ENCODE measurements around the gene C19orf25. TPM values are rescaled to one million over a fixed set of nuclear protein-coding genes. Genes with fewer than 3 reads are reported as not detected.

C19orf25 gene
- total and polyA plus RNA-seq, 9 of the 15 experiments (the other 6 are each of a cell fraction or from before 2014, with no cell fraction given): 0.79 to 96.0 (median 36.1) TPM

- TF ChIP-seq HSF4 (CRISPR knock-in tag; IDR thresholded peaks at IDR 0.05; ENCODE audit: borderline replicate concordance) (no peak), RBFOX2 (IDR thresholded peaks at IDR 0.05; ENCODE audit: low read depth, low read length) (0 out of 2 replicates have a peak, but pooled peaks have one; percentile 21), POLR2G (IDR thresholded peaks at IDR 0.05; ENCODE audit: low read depth, low read length) (0 out of 2 replicates have a peak, but pooled peaks have one; percentile 11)
These were observed 13.0 kb downstream of the C19orf25 start (continued) for GRCh38 chr19:1466018-1466460.

GRCh38 chr19:1465191-1466016, 13.6 kb downstream of the C19orf25 start:
- Histone ChIP-seq H2AFZ (ENCODE audit: low read depth, low read length) (no peak overlapping the region), H4K20me1 (replicated peaks; ENCODE audit: control insufficient read depth, insufficient read depth, low read length) (peaks cover 5% of the 10 kb centered on the region; the same call in 1 of the 2 replicates), H3K27ac (ENCODE audit: extremely low read depth, low read depth, low read length) (no peak overlapping the region), H3K4me3 (no peak overlapping the region), H3K4me2 (ENCODE audit: insufficient read depth, low read length) (no peak overlapping the region), H3K9ac (ENCODE audit: insufficient read depth in 1 of 2, low read depth in 2 of 2, low read length in 2 of 2) (no peak overlapping the region), H3K4me1 (replicated peaks in 1 of 2; ENCODE audit: control insufficient read depth in 2 of 2, insufficient read depth in 2 of 2, low read length in 2 of 2) (peaks cover 0 to 54% of the 10 kb centered on the region in 2 experiments; a peak in 2 of 5 replicates), H3K27me3 (ENCODE audit: control insufficient read depth in 2 of 2, insufficient read depth in 2 of 2, low read length in 2 of 2) (no peaks in the 10 kb centered on the region), H3K79me2 (ENCODE audit: control insufficient read depth, insufficient read depth, low read length) (peaks cover 5% of the 10 kb centered on the region; the same call in 2 of the 3 replicates), H3K9me1 (ENCODE audit: control insufficient read depth, insufficient read depth, low read length) (no peaks in the 10 kb centered on the region), H3K36me3 (ENCODE audit: control insufficient read depth, insufficient read depth, low read length) (peaks cover 2% of the 10 kb centered on the region; the same call in 1 of the 3 replicates), H3K9me3 (replicated peaks; ENCODE audit: control insufficient read depth, insufficient read depth, low read depth, low read length) (no peaks in the 10 kb centered on the region)
- no TSS peak for BruUV-seq (replicated peaks)
- WGBS (ENCODE audit: insufficient coverage, low coverage, missing lambda C conversion rate): 92% methylated on average over 37 of the region's 83 CpGs
- DNase-seq (ENCODE audit: extremely low read depth in 1 of 4, low spot score in 3 of 4) (no peak), ATAC-seq (no peak), FAIRE-seq (no peak)
- POLR2A ChIA-PET: interaction anchor here (0.6 to 1.6 kb wide), 2 partner anchors 10 to 82 kb away, joined by 3 to 6 read pairs; no protein-coding TSS in a partner anchor
- intact Hi-C loops (cut with micrococcal nuclease) (no loop called here), in situ Hi-C loops (cut with MboI) (no loop called here)
- 0 out of 2 replicates have a peak, but pooled peaks have one; percentile 21 for TF ChIP-seq RBFOX2 (IDR thresholded peaks at IDR 0.05; ENCODE audit: low read depth, low read length)
- TF ChIP-seq POLR2G (IDR thresholded peaks at IDR 0.05; ENCODE audit: low read depth, low read length): peak; percentile 12; the same call in 1 of the 2 replicates
- no peak for TF ChIP-seq FUS (optimal IDR thresholded peaks at IDR 0.05; ENCODE audit: low read depth, low read length)
- peak; percentile 92 for TF ChIP-seq ZBTB33 (CRISPR knock-in tag; IDR thresholded peaks at IDR 0.05)
- no peak for TF ChIP-seq IRF1 (CRISPR knock-in tag; IDR thresholded peaks at IDR 0.05; ENCODE audit: borderline replicate concordance)
- CTCF ChIA-PET (ENCODE audit: low intra/inter-chr PET ratio): no interaction called here

Data from K562 (cell line).